ENCODE measurements around the gene TMEM109.

Gene TMEM109

GRCh38 chr11:60915248-60915914 is 1.4 kb downstream of the TMEM109 start:
- Histone ChIP-seq H2BK5ac (ENCODE audit: low read depth, low read length, poor library complexity) (no peak overlapping the region), H3K79me2 (ENCODE audit: control insufficient read depth, insufficient read depth, low read length, poor library complexity) (peaks cover 7% of the 10 kb centered on the region), H3K36me3 (ENCODE audit: control insufficient read depth in 1 of 2, insufficient read depth in 2 of 2, low read length in 2 of 2) (peaks cover 4 to 10% of the 10 kb centered on the region in 2 experiments), H3K9ac (ENCODE audit: low read length) (peak overlapping the region; percentile 64), H3K4ac (ENCODE audit: low read depth, low read length) (peak overlapping the region; percentile 38), H3K4me3 (ENCODE audit: low read depth, low read length) (peak overlapping the region; percentile 48), H4K8ac (ENCODE audit: low read depth, low read length) (peak overlapping the region; percentile 19), H2AK5ac (ENCODE audit: low read length) (no peak overlapping the region), H2BK120ac (ENCODE audit: insufficient read depth, low read length, poor library complexity) (no peak overlapping the region), H2AFZ (ENCODE audit: insufficient read depth, low read length, poor library complexity) (peak overlapping the region; percentile 2), H3K9me3 (ENCODE audit: insufficient read depth, low read depth, low read length) (no peaks in the 10 kb centered on the region), H3K79me1 (ENCODE audit: low read length) (peaks cover 13% of the 10 kb centered on the region), H4K12ac (ENCODE audit: low read depth, low read length) (peak overlapping the region; percentile 40), H3K23ac (ENCODE audit: low read length) (no peak overlapping the region), H3K27ac (ENCODE audit: low read depth, low read length) (peak overlapping the region; percentile 43), H2BK12ac (ENCODE audit: low read length) (no peak overlapping the region), H3K4me2 (ENCODE audit: low read length) (peak overlapping the region; percentile 89), H3K27me3 (ENCODE audit: insufficient read depth, low read length) (no peaks in the 10 kb centered on the region), H3K14ac (ENCODE audit: low read length) (peak overlapping the region; percentile 2), H3K4me1 (ENCODE audit: control insufficient read depth in 1 of 2, insufficient read depth in 2 of 2, low read length in 2 of 2) (peaks cover 15 to 21% of the 10 kb centered on the region in 2 experiments), H3K18ac (ENCODE audit: low read length) (no peak overlapping the region), H4K91ac (ENCODE audit: low read depth, low read length) (peak overlapping the region; percentile 27)
- DNase-seq: peak; percentile 86 to 88
- no CpG with 5 or more reads among the region's 17 CpGs for WGBS (ENCODE audit: extremely low coverage, insufficient coverage, insufficient read length)

- Histone ChIP-seq H3K4me3 (ENCODE audit: low read depth, low read length) (no peak overlapping the region), H3K79me2 (ENCODE audit: control insufficient read depth, insufficient read depth, low read length, poor library complexity) (peaks cover 7% of the 10 kb centered on the region), H3K4me1 (ENCODE audit: control insufficient read depth in 1 of 2, insufficient read depth in 2 of 2, low read length in 2 of 2) (peaks cover 15 to 21% of the 10 kb centered on the region in 2 experiments), H3K27me3 (ENCODE audit: insufficient read depth, low read length) (no peaks in the 10 kb centered on the region), H3K4ac (ENCODE audit: low read depth, low read length) (no peak overlapping the region), H3K9ac (ENCODE audit: low read length) (no peak overlapping the region), H3K79me1 (ENCODE audit: low read length) (peaks cover 13% of the 10 kb centered on the region), H3K36me3 (ENCODE audit: control insufficient read depth in 1 of 2, insufficient read depth in 2 of 2, low read length in 2 of 2) (peaks cover 17 to 23% of the 10 kb centered on the region in 2 experiments), H2BK5ac (ENCODE audit: low read depth, low read length, poor library complexity) (no peak overlapping the region), H2AK5ac (ENCODE audit: low read length) (no peak overlapping the region), H3K18ac (ENCODE audit: low read length) (no peak overlapping the region), H2AFZ (ENCODE audit: insufficient read depth, low read length, poor library complexity) (no peak overlapping the region), H3K23ac (ENCODE audit: low read length) (no peak overlapping the region), H3K27ac (ENCODE audit: low read depth, low read length) (no peak overlapping the region), H3K9me3 (ENCODE audit: insufficient read depth, low read depth, low read length) (no peaks in the 10 kb centered on the region), H2BK12ac (ENCODE audit: low read length) (no peak overlapping the region), H4K12ac (ENCODE audit: low read depth, low read length) (no peak overlapping the region), H4K91ac (ENCODE audit: low read depth, low read length) (no peak overlapping the region), H3K4me2 (ENCODE audit: low read length) (no peak overlapping the region), H3K14ac (ENCODE audit: low read length) (no peak overlapping the region), H4K8ac (ENCODE audit: low read depth, low read length) (no peak overlapping the region), H2BK120ac (ENCODE audit: insufficient read depth, low read length, poor library complexity) (no peak overlapping the region)
- no peak for DNase-seq
- WGBS (ENCODE audit: extremely low coverage, insufficient coverage, insufficient read length): no CpG with 5 or more reads among the region's 3 CpGs
Observed at GRCh38 chr11:60916669-60917206, 2.8 kb downstream of the TMEM109 start.

GRCh38 chr11:60917267-60917666 is 3.3 kb downstream of the TMEM109 start:
- no CpG with 5 or more reads among the region's 1 CpG for WGBS (ENCODE audit: extremely low coverage, insufficient coverage, insufficient read length)
- Histone ChIP-seq H3K14ac (ENCODE audit: low read length) (no peak overlapping the region), H4K12ac (ENCODE audit: low read depth, low read length) (no peak overlapping the region), H3K4me3 (ENCODE audit: low read depth, low read length) (no peak overlapping the region), H3K79me1 (ENCODE audit: low read length) (peaks cover 13% of the 10 kb centered on the region), H3K9me3 (ENCODE audit: insufficient read depth, low read depth, low read length) (no peaks in the 10 kb centered on the region), H3K18ac (ENCODE audit: low read length) (no peak overlapping the region), H2BK5ac (ENCODE audit: low read depth, low read length, poor library complexity) (no peak overlapping the region), H3K4ac (ENCODE audit: low read depth, low read length) (no peak overlapping the region), H3K9ac (ENCODE audit: low read length) (no peak overlapping the region), H3K27me3 (ENCODE audit: insufficient read depth, low read length) (no peaks in the 10 kb centered on the region), H3K23ac (ENCODE audit: low read length) (no peak overlapping the region), H2BK120ac (ENCODE audit: insufficient read depth, low read length, poor library complexity) (no peak overlapping the region), H3K4me1 (ENCODE audit: control insufficient read depth in 1 of 2, insufficient read depth in 2 of 2, low read length in 2 of 2) (peaks cover 15 to 21% of the 10 kb centered on the region in 2 experiments), H4K8ac (ENCODE audit: low read depth, low read length) (no peak overlapping the region), H3K4me2 (ENCODE audit: low read length) (no peak overlapping the region), H3K36me3 (ENCODE audit: control insufficient read depth in 1 of 2, insufficient read depth in 2 of 2, low read length in 2 of 2) (peaks cover 23 to 29% of the 10 kb centered on the region in 2 experiments), H2AFZ (ENCODE audit: insufficient read depth, low read length, poor library complexity) (no peak overlapping the region), H3K79me2 (ENCODE audit: control insufficient read depth, insufficient read depth, low read length, poor library complexity) (peaks cover 7% of the 10 kb centered on the region), H2BK12ac (ENCODE audit: low read length) (no peak overlapping the region), H4K91ac (ENCODE audit: low read depth, low read length) (no peak overlapping the region), H3K27ac (ENCODE audit: low read depth, low read length) (no peak overlapping the region), H2AK5ac (ENCODE audit: low read length) (no peak overlapping the region)
- DNase-seq: no peak

- no peak overlapping the region for H4K12ac ChIP-seq (ENCODE audit: low read depth, low read length)
- H3K14ac ChIP-seq (ENCODE audit: low read length): no peak overlapping the region
- no peak overlapping the region for H4K8ac ChIP-seq (ENCODE audit: low read depth, low read length)
- H2BK12ac ChIP-seq (ENCODE audit: low read length): no peak overlapping the region
- H2BK5ac ChIP-seq (ENCODE audit: low read depth, low read length, poor library complexity): no peak overlapping the region
- no peak overlapping the region for H3K4me3 ChIP-seq (ENCODE audit: low read depth, low read length)
- peaks cover 9 to 18% of the 10 kb centered on the region in 2 experiments for H3K4me1 ChIP-seq (ENCODE audit: control insufficient read depth in 1 of 2, insufficient read depth in 2 of 2, low read length in 2 of 2)
- H3K79me2 ChIP-seq (ENCODE audit: control insufficient read depth, insufficient read depth, low read length, poor library complexity): peaks cover 7% of the 10 kb centered on the region
- H3K27ac ChIP-seq (ENCODE audit: low read depth, low read length): no peak overlapping the region
- no peak overlapping the region for H3K4me2 ChIP-seq (ENCODE audit: low read length)
- no peaks in the 10 kb centered on the region for H3K9me3 ChIP-seq (ENCODE audit: insufficient read depth, low read depth, low read length)
- no peak overlapping the region for H2AK5ac ChIP-seq (ENCODE audit: low read length)
- H2BK120ac ChIP-seq (ENCODE audit: insufficient read depth, low read length, poor library complexity): no peak overlapping the region
- H3K18ac ChIP-seq (ENCODE audit: low read length): no peak overlapping the region
- H3K36me3 ChIP-seq (ENCODE audit: control insufficient read depth in 1 of 2, insufficient read depth in 2 of 2, low read length in 2 of 2): peaks cover 29 to 37% of the 10 kb centered on the region in 2 experiments
- H3K9ac ChIP-seq (ENCODE audit: low read length): no peak overlapping the region
- H3K79me1 ChIP-seq (ENCODE audit: low read length): peaks cover 11% of the 10 kb centered on the region
- no peak overlapping the region for H2AFZ ChIP-seq (ENCODE audit: insufficient read depth, low read length, poor library complexity)
- H3K23ac ChIP-seq (ENCODE audit: low read length): no peak overlapping the region
- WGBS (ENCODE audit: extremely low coverage, insufficient coverage, insufficient read length): no CpG with 5 or more reads among the region's 4 CpGs
- H3K4ac ChIP-seq (ENCODE audit: low read depth, low read length): no peak overlapping the region
- no peak for DNase-seq
- H4K91ac ChIP-seq (ENCODE audit: low read depth, low read length): no peak overlapping the region
- no peaks in the 10 kb centered on the region for H3K27me3 ChIP-seq (ENCODE audit: insufficient read depth, low read length)
Observed at GRCh38 chr11:60918251-60918938, 4.4 kb downstream of the TMEM109 start.

All from trophoblast cell (in vitro differentiated cells and primary cell).